Osteoblast (primary cell): Measurements from ENCODE around the gene LZTR1. TPM values are rescaled to one million over a fixed set of nuclear protein-coding genes. Genes with fewer than 3 reads are reported as not detected.

Experiments
- DNase-seq: peaks from one replicate; pipeline ENCODE4 v3.0.0; 2011; ENCODE audit warnings: low spot score, mixed read lengths; ENCODE audit not compliant: insufficient read length; ENCODE audit errors: missing footprints
- H2AFZ ChIP-seq: 2 replicates; pipeline ENCODE4 v1.6.0; 2011; ENCODE audit warnings: mild to moderate bottlenecking, low read length
- H3K27ac ChIP-seq: 2 replicates; pipeline ENCODE4 v1.5.1; 2011; ENCODE audit warnings: mild to moderate bottlenecking, low read depth, low read length, moderate library complexity
- H3K27me3 ChIP-seq: 2 replicates; pipeline ENCODE4 v1.6.0; 2012; ENCODE audit warnings: mild to moderate bottlenecking, control low read depth, inconsistent platforms, low read length, moderate library complexity; ENCODE audit not compliant: insufficient read depth
- H3K36me3 ChIP-seq: 2 replicates; pipeline ENCODE4 v1.5.1; 2011; ENCODE audit warnings: mild to moderate bottlenecking, low read length, control low read depth, moderate library complexity; ENCODE audit not compliant: insufficient read depth
- H3K4me1 ChIP-seq: 2 replicates; pipeline ENCODE4 v1.5.1; 2011; ENCODE audit warnings: mild to moderate bottlenecking, low read length, control low read depth, moderate library complexity; ENCODE audit not compliant: insufficient read depth
- H3K4me2 ChIP-seq: 2 replicates; pipeline ENCODE4 v1.6.0; 2011; ENCODE audit warnings: mild to moderate bottlenecking, low read length; ENCODE audit not compliant: insufficient read depth
- H3K4me3 ChIP-seq: fragments of 200-600 bp; sonication (generic); 3 replicates; pipeline ENCODE4 v1.5.1; 2012; ENCODE audit warnings: mild to moderate bottlenecking, low read length, inconsistent platforms; ENCODE audit not compliant: insufficient read depth
- H3K79me2 ChIP-seq: 2 replicates; pipeline ENCODE4 v1.6.0; 2012; ENCODE audit warnings: mild to moderate bottlenecking, low read length, control low read depth, inconsistent platforms; ENCODE audit not compliant: insufficient read depth
- H3K9me3 ChIP-seq: 2 replicates; pipeline ENCODE4 v1.5.1; 2011; ENCODE audit warnings: low read depth, low read length, control low read depth
- H4K20me1 ChIP-seq: 2 replicates; pipeline ENCODE4 v1.6.0; 2012; ENCODE audit warnings: mild to moderate bottlenecking, low read length, control low read depth; ENCODE audit not compliant: insufficient read depth
- CTCF ChIP-seq: IDR thresholded peaks from 2 replicates; pipeline ENCODE4 v1.5.1; 2011; ENCODE audit warnings: mild to moderate bottlenecking, low read depth, low read length, moderate library complexity; ENCODE audit errors: extremely low read depth
- total RNA-seq: library from RNA; depleted of rRNA; stranded (reverse); fragments of >200 nt; gene quantifications from 2 replicates; pipeline ENCODE4 v1.2.3, GENCODE V29; 2012

LZTR1 gene
- total RNA-seq, 1 donor = 56.8 TPM

- H3K27me3 ChIP-seq = peaks cover 32% of the 10 kb centered on the region
- peak within 1 kb of the TSS; percentile 40 for H3K4me3 ChIP-seq
- no peaks in the 10 kb centered on the region for H4K20me1 ChIP-seq
- peaks cover 6% of the 10 kb centered on the region for H3K4me1 ChIP-seq
- no peak within 1 kb of the TSS for H2AFZ ChIP-seq
- TF ChIP-seq CTCF = no peak
- H3K36me3 ChIP-seq = no peaks in the 10 kb centered on the region
- H3K9me3 ChIP-seq = no peaks in the 10 kb centered on the region
- no peaks in the 10 kb centered on the region for H3K79me2 ChIP-seq
- DNase-seq = peak; percentile 80
- H3K4me2 ChIP-seq = peak within 1 kb of the TSS; percentile 53
- H3K27ac ChIP-seq = no peak within 1 kb of the TSS
Measured at GRCh38 chr22:21032037-21032867, 50.2 kb downstream of the LZTR1 start, which contains the start of gene SLC7A4. Gene SLC7A4, minus strand, starts transcription at chr22:21032561. Its CDS starts 749 bp downstream, at chr22:21031812.

GRCh38 chr22:21032868-21033688 is 51.0 kb downstream of the LZTR1 start:
- Histone ChIP-seq H3K4me2 (no peak overlapping the region), H3K79me2 (no peaks in the 10 kb centered on the region), H3K27me3 (peaks cover 32% of the 10 kb centered on the region), H2AFZ (no peak overlapping the region), H4K20me1 (no peaks in the 10 kb centered on the region), H3K36me3 (no peaks in the 10 kb centered on the region), H3K4me3 (no peak overlapping the region), H3K9me3 (no peaks in the 10 kb centered on the region), H3K27ac (no peak overlapping the region), H3K4me1 (peaks cover 9% of the 10 kb centered on the region)
- DNase-seq = peak; percentile 54
- TF ChIP-seq CTCF = no peak

- DNase-seq = peak; percentile 43
- Histone ChIP-seq H2AFZ (no peak overlapping the region), H3K9me3 (no peaks in the 10 kb centered on the region), H3K4me2 (no peak overlapping the region), H3K4me1 (peaks cover 17% of the 10 kb centered on the region), H3K27ac (no peak overlapping the region), H3K36me3 (no peaks in the 10 kb centered on the region), H3K4me3 (no peak overlapping the region), H3K79me2 (no peaks in the 10 kb centered on the region), H3K27me3 (peaks cover 32% of the 10 kb centered on the region), H4K20me1 (no peaks in the 10 kb centered on the region)
- no peak for TF ChIP-seq CTCF
Measured at GRCh38 chr22:21033895-21034294, 51.8 kb downstream of the LZTR1 start.

GRCh38 chr22:21034989-21035388 is 52.9 kb downstream of the LZTR1 start:
- Histone ChIP-seq H3K79me2 (no peaks in the 10 kb centered on the region), H3K9me3 (no peaks in the 10 kb centered on the region), H3K27me3 (peaks cover 25% of the 10 kb centered on the region), H2AFZ (no peak overlapping the region), H3K4me1 (peaks cover 18% of the 10 kb centered on the region), H3K27ac (no peak overlapping the region), H3K36me3 (no peaks in the 10 kb centered on the region), H3K4me2 (no peak overlapping the region), H4K20me1 (no peaks in the 10 kb centered on the region), H3K4me3 (no peak overlapping the region)
- TF ChIP-seq CTCF = no peak
- DNase-seq = no peak
